HG03045 (cell line): ENCODE measurements around the gene SNX9.
A peak's percentile ranks its signal among the peaks of the same experiment; 100 is the strongest.
"Not testable (repeated sequence)": the region's sequence is repeated elsewhere in the genome, so short reads cannot be mapped to it uniquely, and the experiment has no call there.

ENCODE experiments used
- ATAC-seq: cut with Tn5 transposase; IDR thresholded peaks from one replicate; pipeline ENCODE4 v1.9.1; 2021; ENCODE audit warnings: mild to moderate bottlenecking, moderate library complexity; ENCODE audit not compliant: unreplicated experiment

SNX9 gene

GRCh38 chr6:157823001-157823527 lies at the start of gene SNX9:
Gene SNX9, plus strand, starts transcription at chr6:157823246. Its CDS starts 189 bp downstream, at chr6:157823435.
- ATAC-seq = peak; percentile 71

DNA sequence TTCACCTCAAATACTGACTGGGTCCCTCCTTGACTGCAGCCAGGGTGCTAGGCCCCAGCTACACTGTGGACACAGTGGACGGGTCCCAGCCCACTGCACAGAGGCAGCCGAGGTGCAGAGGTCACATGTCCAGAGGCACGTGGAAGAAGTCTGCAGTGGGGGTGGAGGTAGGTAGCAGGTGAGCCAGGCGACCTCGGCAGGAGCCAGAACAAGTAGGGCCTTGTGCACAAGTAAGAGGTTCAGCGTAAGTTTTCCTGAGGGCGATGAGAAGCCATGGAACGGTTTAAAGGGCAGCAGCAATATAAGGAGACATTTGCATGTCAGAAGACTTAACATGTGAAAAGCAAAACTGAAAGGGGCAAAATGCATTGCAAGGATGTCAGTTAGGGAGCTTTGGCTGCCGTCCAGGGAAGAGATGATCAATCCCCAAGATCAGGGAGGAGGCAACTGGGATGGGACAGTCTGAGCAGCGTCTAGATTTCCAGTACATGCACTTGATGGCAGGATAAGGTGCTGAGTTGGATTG lies 49.7 kb upstream of the SNX9 start:
- ATAC-seq = no peak

DNA sequence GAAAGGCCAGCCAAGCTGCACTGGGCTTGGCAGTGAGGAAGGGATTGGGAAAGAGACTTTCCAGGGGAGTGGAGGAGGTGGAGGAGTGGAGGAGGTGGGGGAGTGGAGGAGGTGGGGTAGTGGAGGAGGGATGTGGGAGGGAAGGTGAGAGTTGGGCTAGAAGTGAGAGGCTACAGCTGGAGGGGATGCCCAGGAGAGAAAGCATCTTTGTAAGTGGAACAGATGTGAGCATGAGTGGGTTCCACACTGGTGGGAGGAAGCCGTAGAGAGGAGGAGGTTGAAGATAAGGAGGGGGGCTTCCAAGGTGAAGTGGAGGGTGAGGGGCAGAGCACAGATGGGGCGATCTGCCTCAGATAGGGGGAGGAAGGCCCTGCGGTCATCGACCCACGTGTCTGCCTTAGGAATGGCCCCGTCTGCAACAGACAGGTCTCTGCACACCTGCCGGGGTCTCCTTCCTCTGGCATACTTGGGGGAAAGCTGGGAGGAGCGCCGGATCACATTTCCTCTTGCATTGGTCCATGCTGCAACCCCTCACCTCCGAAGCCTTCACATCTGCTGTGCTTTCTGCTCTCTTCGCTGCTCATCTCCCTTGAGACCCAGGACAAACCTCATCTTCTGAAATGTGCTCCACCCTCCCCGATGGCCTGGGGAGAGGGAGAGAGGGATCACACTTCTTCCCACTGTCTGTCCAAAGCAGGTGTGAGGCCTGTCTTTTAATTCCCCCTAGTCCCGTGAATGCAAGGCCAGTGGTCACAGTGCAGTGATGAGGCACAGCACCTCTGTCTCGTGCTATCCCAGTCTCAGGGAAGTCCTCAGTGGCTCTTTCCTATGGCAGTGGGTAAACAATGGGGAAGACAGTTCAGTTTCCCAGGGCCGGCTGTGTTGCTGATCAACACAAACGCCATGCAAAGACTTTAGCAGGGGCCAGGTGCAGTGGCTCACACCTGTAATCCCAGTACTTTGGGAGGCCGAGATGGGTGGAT lies 48.6 kb upstream of the SNX9 start:
- ATAC-seq = no peak

GRCh38 chr6:157775376-157775775 lies 47.7 kb upstream of the SNX9 start:
- no peak for ATAC-seq

DNA sequence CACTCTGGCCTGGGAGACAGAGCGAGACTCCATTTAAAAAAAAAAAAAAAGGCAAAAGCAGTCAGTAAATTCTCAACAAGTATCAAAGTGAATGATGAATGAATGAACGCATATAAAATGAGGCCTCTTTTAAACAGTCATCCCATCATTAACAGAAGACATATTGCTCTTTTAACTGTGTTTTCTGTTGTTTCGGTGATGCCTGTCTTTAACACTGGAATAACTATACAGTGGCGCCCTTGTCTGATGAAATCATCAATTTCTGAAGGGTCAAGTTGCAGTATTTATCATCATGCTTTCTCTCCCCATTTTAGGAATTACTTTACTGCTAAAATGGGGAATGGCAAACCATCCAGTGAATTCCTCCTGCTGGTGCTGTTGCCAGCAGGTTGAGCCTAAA lies 45.7 kb upstream of the SNX9 start:
- ATAC-seq = no peak

DNA sequence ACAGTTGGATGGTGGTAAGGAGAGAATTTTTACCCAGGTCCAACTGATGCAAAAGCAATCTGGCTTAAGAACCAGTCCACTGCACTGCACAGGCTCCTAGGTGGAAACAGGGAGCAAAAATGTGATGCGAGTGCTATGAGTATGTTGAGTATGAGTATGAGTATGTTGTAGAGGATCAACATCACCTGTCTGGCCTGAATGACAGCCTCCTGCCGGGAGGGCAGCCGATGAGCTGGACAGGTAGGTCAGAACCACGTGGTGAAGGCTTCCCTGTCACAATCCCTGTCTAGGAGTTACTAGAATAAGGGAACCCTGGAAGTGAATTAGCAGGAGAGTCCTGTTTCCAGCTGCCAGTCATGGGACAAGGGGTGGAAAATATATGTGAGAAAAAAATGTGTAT lies 44.3 kb upstream of the SNX9 start:
- ATAC-seq = no peak

- ATAC-seq = no peak
These were observed 43.1 kb upstream of the SNX9 start for GRCh38 chr6:157779705-157780604.

DNA sequence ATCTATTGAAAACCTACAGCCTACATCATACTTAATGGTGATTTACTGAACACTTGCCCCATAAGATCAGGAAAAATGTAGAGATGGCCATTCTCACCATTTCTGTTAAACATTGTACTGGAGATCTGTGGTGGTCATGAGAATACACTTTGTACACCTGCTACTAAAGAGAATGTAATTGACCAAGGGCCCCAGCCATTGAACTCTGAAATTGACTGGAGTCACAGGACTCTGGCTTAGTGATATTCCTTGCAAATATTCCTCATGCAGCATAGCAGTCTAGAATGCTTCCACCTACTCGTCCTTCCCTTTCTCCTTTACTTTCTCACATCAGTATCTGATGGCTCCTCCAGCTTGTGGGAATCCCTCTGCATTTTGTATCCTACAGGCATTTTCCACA lies 37.4 kb upstream of the SNX9 start:
- ATAC-seq = no peak

- ATAC-seq = no peak
These were observed 36.8 kb upstream of the SNX9 start for GRCh38 chr6:157786221-157786620.

GRCh38 chr6:157787080-157787479 lies 36.0 kb upstream of the SNX9 start:
- ATAC-seq = no peak

DNA sequence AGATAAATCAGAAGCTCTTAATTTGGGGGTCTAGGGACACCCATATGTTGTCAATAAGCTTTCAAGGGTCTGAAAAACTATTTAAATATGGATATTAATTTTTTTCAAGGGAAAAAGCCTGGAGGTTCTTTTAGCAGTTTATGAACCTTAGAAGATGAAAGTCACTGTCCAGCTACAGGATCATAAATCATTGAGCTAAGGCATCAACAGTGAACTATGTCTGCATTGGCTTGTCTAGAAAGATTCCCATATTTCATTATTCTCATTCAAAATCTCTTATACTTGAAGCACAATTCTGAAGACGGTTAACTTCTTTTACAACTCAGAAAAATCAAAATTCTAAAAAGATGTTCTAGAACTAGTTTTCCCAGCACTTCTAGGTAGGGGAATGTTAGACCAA lies 34.9 kb upstream of the SNX9 start:
- ATAC-seq = no peak

- no peak for ATAC-seq
These were observed 33.7 kb upstream of the SNX9 start for GRCh38 chr6:157789297-157789696.

DNA sequence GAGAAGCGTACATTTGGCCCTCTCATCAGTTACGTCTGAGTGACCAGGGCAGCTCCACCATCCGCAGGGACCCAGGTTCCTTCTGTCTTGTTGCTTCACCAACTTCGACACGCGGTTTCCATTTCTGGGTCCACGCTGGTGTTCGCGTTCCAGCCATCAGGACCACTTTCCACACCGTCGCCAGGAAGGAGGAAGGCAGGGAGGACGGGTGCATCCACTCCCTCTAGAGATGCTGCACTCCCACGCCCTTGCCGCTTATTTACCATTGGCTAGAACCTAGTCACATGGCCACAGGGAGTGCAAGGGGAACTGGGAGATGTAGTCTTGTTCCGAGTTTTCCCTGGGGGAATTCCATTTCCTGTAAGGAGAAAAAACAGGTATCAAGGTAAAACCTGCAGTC lies 33.2 kb upstream of the SNX9 start:
- ATAC-seq = no peak

DNA sequence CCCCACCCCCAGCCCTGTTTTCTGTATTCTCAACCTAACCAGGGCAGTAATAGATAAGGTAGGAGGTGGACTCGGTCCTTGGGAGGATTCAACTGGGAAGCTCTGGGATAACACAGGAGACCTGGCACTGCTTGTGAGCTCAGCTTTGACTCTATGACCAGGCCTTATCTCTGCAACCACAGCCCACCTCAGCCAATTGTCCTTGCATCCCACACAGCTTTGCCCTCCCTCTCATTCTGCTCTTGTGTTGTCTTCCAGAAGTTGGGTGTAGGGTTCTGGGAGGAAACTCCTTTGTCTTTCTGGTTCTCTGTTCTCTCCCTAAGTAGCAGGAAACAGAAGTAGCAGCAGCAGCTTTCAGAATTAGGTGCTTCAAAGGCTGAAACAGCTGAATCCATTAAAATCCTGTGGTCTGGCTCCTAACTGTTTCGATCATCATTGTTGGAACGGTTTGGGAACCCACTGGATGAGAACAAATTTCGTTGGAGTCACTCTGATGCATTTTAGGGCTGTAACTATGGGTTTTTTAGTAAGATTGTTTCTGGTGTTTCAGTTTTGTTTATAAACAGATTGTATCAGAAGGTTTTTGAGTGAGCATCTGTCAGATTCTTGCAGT lies 32.4 kb upstream of the SNX9 start:
- no peak for ATAC-seq

- no peak for ATAC-seq
These were observed 31.6 kb upstream of the SNX9 start for GRCh38 chr6:157791450-157791849.

DNA sequence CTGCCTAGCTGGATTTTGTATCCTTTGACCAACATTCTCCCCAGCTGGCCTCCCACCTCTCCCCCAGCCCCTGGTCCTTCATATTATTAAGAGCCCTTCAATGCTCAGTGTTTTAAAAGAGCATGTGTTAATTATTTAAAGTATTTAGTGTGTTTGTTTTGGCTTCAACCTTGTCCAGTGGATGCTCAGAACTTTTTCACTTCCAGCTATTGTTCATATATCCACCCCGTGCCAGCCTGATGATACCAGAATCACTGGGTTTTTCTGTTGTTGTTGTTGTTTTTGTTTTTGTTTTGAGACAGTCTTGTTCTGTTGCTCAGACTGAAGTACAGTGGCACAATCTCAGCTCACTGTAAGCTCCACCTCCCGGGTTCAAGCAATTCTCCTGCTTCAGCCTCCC lies 30.4 kb upstream of the SNX9 start:
- ATAC-seq = no peak

- ATAC-seq = not testable (repeated sequence)
These were observed 29.0 kb upstream of the SNX9 start for GRCh38 chr6:157794012-157794411.

- no peak for ATAC-seq
These were observed 27.2 kb upstream of the SNX9 start for GRCh38 chr6:157795841-157796240.

DNA sequence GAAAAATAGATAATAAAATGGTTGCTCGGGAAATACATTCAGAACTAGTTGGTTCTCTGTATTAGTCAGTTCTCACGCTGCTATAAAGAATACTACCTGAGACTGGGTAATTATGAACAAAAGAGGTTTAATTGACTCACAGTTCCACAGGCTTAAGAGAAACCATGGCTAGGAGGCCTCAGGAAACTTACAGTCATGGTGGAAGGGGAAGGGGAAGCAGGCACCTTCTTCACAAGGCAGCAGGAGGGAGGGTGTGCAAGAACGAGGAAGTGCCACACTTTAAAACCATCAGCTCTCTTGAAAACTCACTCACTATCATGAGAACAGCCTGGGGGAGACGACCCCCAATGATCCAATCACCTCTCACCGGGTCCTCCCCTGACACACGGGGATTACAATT lies 24.2 kb upstream of the SNX9 start:
- ATAC-seq = no peak

GRCh38 chr6:157799561-157799960 lies 23.5 kb upstream of the SNX9 start:
- not testable (repeated sequence) for ATAC-seq
